ENCODE data around the gene FBXO47. TPM values are rescaled to one million over a fixed set of nuclear protein-coding genes. Genes with fewer than 3 reads are reported as not detected.

FBXO47 gene
- total and polyA plus RNA-seq, 2 of the 13 experiments (the other 11 are each of a cell fraction or from before 2014, with no cell fraction given) = not detected

- TF ChIP-seq, protein P1, sequence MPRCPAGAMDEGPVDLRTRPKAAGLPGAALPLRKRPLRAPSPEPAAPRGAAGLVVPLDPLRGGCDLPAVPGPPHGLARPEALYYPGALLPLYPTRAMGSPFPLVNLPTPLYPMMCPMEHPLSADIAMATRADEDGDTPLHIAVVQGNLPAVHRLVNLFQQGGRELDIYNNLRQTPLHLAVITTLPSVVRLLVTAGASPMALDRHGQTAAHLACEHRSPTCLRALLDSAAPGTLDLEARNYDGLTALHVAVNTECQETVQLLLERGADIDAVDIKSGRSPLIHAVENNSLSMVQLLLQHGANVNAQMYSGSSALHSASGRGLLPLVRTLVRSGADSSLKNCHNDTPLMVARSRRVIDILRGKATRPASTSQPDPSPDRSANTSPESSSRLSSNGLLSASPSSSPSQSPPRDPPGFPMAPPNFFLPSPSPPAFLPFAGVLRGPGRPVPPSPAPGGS (CRISPR knock-in tag; IDR thresholded peaks at IDR 0.05) = 0 out of 2 replicates have a peak, but pooled peaks have one; percentile 1
- TF ChIP-seq KLF6 (CRISPR knock-in tag; IDR thresholded peaks at IDR 0.05) (no peak), FOXK1 (CRISPR knock-in tag; IDR thresholded peaks at IDR 0.05; ENCODE audit: borderline replicate concordance, low read depth) (peak; percentile 75; the same call in 1 of the 2 replicates), NR2F2 (IDR thresholded peaks at IDR 0.05; ENCODE audit: borderline replicate concordance, low read depth) (no peak), ZMYM3 (CRISPR knock-in tag; IDR thresholded peaks at IDR 0.05) (peak; percentile 47; the same call in 1 of the 2 replicates), ZKSCAN1 (IDR thresholded peaks at IDR 0.05; ENCODE audit: low read length) (no peak), HMG20B (CRISPR knock-in tag; conservative IDR thresholded peaks at IDR 0.05) (no peak), KDM4B (CRISPR knock-in tag; IDR thresholded peaks at IDR 0.05) (no peak), ZNF501 (CRISPR knock-in tag; IDR thresholded peaks at IDR 0.05) (peak; percentile 80; the same call in 1 of the 2 replicates), TFDP2 (CRISPR knock-in tag; IDR thresholded peaks at IDR 0.05) (no peak), HNRNPK (IDR thresholded peaks at IDR 0.05; ENCODE audit: low read depth, low read length, poor library complexity, severe bottlenecking) (no peak), ZNF564 (CRISPR knock-in tag; IDR thresholded peaks at IDR 0.05) (0 out of 2 replicates have a peak, but pooled peaks have one; percentile 1), REPIN1 (CRISPR knock-in tag; IDR thresholded peaks at IDR 0.05; ENCODE audit: borderline replicate concordance, low read depth) (peak; percentile 59; the same call in 1 of the 2 replicates)
- TF ChIP-seq, protein P2, sequence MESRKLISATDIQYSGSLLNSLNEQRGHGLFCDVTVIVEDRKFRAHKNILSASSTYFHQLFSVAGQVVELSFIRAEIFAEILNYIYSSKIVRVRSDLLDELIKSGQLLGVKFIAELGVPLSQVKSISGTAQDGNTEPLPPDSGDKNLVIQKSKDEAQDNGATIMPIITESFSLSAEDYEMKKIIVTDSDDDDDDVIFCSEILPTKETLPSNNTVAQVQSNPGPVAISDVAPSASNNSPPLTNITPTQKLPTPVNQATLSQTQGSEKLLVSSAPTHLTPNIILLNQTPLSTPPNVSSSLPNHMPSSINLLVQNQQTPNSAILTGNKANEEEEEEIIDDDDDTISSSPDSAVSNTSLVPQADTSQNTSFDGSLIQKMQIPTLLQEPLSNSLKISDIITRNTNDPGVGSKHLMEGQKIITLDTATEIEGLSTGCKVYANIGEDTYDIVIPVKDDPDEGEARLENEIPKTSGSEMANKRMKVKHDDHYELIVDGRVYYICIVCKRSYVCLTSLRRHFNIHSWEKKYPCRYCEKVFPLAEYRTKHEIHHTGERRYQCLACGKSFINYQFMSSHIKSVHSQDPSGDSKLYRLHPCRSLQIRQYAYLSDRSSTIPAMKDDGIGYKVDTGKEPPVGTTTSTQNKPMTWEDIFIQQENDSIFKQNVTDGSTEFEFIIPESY (CRISPR knock-in tag; IDR thresholded peaks at IDR 0.05) = peak; percentile 100
- TF ChIP-seq, protein P3, sequence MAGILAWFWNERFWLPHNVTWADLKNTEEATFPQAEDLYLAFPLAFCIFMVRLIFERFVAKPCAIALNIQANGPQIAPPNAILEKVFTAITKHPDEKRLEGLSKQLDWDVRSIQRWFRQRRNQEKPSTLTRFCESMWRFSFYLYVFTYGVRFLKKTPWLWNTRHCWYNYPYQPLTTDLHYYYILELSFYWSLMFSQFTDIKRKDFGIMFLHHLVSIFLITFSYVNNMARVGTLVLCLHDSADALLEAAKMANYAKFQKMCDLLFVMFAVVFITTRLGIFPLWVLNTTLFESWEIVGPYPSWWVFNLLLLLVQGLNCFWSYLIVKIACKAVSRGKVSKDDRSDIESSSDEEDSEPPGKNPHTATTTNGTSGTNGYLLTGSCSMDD (CRISPR knock-in tag; IDR thresholded peaks at IDR 0.05) = no peak
- TF ChIP-seq, protein P4, sequence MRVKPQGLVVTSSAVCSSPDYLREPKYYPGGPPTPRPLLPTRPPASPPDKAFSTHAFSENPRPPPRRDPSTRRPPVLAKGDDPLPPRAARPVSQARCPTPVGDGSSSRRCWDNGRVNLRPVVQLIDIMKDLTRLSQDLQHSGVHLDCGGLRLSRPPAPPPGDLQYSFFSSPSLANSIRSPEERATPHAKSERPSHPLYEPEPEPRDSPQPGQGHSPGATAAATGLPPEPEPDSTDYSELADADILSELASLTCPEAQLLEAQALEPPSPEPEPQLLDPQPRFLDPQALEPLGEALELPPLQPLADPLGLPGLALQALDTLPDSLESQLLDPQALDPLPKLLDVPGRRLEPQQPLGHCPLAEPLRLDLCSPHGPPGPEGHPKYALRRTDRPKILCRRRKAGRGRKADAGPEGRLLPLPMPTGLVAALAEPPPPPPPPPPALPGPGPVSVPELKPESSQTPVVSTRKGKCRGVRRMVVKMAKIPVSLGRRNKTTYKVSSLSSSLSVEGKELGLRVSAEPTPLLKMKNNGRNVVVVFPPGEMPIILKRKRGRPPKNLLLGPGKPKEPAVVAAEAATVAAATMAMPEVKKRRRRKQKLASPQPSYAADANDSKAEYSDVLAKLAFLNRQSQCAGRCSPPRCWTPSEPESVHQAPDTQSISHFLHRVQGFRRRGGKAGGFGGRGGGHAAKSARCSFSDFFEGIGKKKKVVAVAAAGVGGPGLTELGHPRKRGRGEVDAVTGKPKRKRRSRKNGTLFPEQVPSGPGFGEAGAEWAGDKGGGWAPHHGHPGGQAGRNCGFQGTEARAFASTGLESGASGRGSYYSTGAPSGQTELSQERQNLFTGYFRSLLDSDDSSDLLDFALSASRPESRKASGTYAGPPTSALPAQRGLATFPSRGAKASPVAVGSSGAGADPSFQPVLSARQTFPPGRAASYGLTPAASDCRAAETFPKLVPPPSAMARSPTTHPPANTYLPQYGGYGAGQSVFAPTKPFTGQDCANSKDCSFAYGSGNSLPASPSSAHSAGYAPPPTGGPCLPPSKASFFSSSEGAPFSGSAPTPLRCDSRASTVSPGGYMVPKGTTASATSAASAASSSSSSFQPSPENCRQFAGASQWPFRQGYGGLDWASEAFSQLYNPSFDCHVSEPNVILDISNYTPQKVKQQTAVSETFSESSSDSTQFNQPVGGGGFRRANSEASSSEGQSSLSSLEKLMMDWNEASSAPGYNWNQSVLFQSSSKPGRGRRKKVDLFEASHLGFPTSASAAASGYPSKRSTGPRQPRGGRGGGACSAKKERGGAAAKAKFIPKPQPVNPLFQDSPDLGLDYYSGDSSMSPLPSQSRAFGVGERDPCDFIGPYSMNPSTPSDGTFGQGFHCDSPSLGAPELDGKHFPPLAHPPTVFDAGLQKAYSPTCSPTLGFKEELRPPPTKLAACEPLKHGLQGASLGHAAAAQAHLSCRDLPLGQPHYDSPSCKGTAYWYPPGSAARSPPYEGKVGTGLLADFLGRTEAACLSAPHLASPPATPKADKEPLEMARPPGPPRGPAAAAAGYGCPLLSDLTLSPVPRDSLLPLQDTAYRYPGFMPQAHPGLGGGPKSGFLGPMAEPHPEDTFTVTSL (CRISPR knock-in tag; IDR thresholded peaks at IDR 0.05; ENCODE audit: borderline replicate concordance) = 0 out of 2 replicates have a peak, but pooled peaks have one; percentile 29
Observed at GRCh38 chr17:38914741-38915638, 52.2 kb downstream of the FBXO47 start (continued).

Measured in HepG2 (cell line).